SK-N-SH (cell line): ENCODE results near the gene SOCS4. TPM values are rescaled to one million over a fixed set of nuclear protein-coding genes. Genes with fewer than 3 reads are reported as not detected.

Experiments
- CTCF ChIA-PET: fragments of 300-600, 350-600 bp; formaldehyde crosslinking; extraction: SDS; loops from one replicate; lab custom pipeline; 2021; lab: Yijun Ruan, JAX
- POLR2A ChIA-PET: fragments of 350-600 bp; sonication (Branson Sonifier 250); formaldehyde crosslinking; extraction: SDS; loops from one replicate; lab custom pipeline; 2020; ENCODE audit warnings: antibody characterized with exemption, inconsistent platforms; lab: Yijun Ruan, JAX
- DNase-seq: peaks from one replicate; pipeline ENCODE4 v3.0.0; 2012
- H2AFZ ChIP-seq: fragments of 200-600 bp; sonication (generic); 2 replicates; pipeline ENCODE4 v1.8.1; 2016; ENCODE audit warnings: antibody characterized with exemption, mild to moderate bottlenecking, low read depth
- H3F3A ChIP-seq: fragments of 200-600 bp; sonication (generic); replicated peaks from 2 replicates; pipeline ENCODE3; 2016; ENCODE audit warnings: antibody characterized with exemption, mild to moderate bottlenecking; ENCODE audit not compliant: insufficient read depth
- H3K27ac ChIP-seq, 2 experiments: fragments of 200-500 bp in 1 of 2; fragments of 200-600 bp in 1 of 2; sonication (Bioruptor generic) in 1 of 2; sonication (generic), shearing (Covaris generic) in 1 of 2; 2 replicates each; pipeline versions ENCODE4 v1.5.1 to v1.6.1; 2014 to 2016; ENCODE audit warnings: low read depth in 2 of 2, inconsistent platforms in 1 of 2, low read length in 1 of 2, mild to moderate bottlenecking in 1 of 2, mixed read lengths in 1 of 2
- H3K27me3 ChIP-seq: fragments of 200-600 bp; sonication (generic), shearing (Covaris generic); 2 replicates; pipeline ENCODE4 v1.6.1; 2016; ENCODE audit warnings: mixed run types; ENCODE audit not compliant: insufficient read depth
- H3K36me3 ChIP-seq, 2 experiments: fragments of 200-500 bp in 1 of 2; fragments of 200-600 bp in 1 of 2; sonication (Bioruptor generic) in 1 of 2; sonication (generic) in 1 of 2; replicated peaks in 1 of 2; 2 replicates each; pipeline versions ENCODE3 to v1.5.1; 2014 to 2016; ENCODE audit warnings: low read length in 1 of 2, mild to moderate bottlenecking in 1 of 2; ENCODE audit not compliant: insufficient read depth in 2 of 2, control insufficient read depth in 1 of 2
- H3K4me1 ChIP-seq, 2 experiments: fragments of 200-500 bp in 1 of 2; fragments of 200-600 bp in 1 of 2; sonication (Bioruptor generic) in 1 of 2; sonication (generic), shearing (Covaris generic) in 1 of 2; 2 replicates each; pipeline versions ENCODE4 v1.5.1 to v1.6.1; 2014 to 2016; ENCODE audit warnings: low read depth in 1 of 2, low read length in 1 of 2, mixed run types in 1 of 2; ENCODE audit not compliant: insufficient read depth in 2 of 2, control insufficient read depth in 1 of 2
- H3K4me2 ChIP-seq: fragments of 200-600 bp; sonication (generic), shearing (Covaris generic); 2 replicates; pipeline ENCODE4 v1.6.1; 2017; ENCODE audit warnings: mixed run types
- H3K4me3 ChIP-seq, 2 experiments: fragments of 200-500 bp in 1 of 2; fragments of 200-600 bp in 1 of 2; sonication (Bioruptor generic) in 1 of 2; sonication (generic), shearing (Covaris generic) in 1 of 2; 2 replicates each; pipeline versions ENCODE4 v1.5.1 to v1.8.1; 2014 to 2016; ENCODE audit warnings: low read depth in 2 of 2, inconsistent platforms in 1 of 2, low read length in 1 of 2, mild to moderate bottlenecking in 1 of 2, mixed read lengths in 1 of 2, moderate library complexity in 1 of 2
- H3K79me2 ChIP-seq: fragments of 200-600 bp; sonication (generic); 2 replicates; pipeline ENCODE4 v1.8.1; 2017; ENCODE audit warnings: mild to moderate bottlenecking; ENCODE audit not compliant: insufficient read depth
- H3K9ac ChIP-seq: fragments of 200-600 bp; sonication (generic); 2 replicates; pipeline ENCODE4 v1.6.1; 2017; ENCODE audit warnings: mixed run types
- H3K9me2 ChIP-seq: fragments of 200-600 bp; sonication (generic); 2 replicates; pipeline ENCODE4 v1.6.1; 2017; ENCODE audit warnings: mixed run types
- H3K9me3 ChIP-seq: fragments of 200-600 bp; sonication (generic); 2 replicates; pipeline ENCODE4 v1.6.1; 2017; ENCODE audit warnings: mixed run types, mild to moderate bottlenecking, moderate library complexity
- H4K20me1 ChIP-seq: fragments of 200-600 bp; sonication (generic); 2 replicates; pipeline ENCODE4 v1.6.1; 2017; ENCODE audit warnings: mild to moderate bottlenecking, mixed run types; ENCODE audit not compliant: insufficient read depth
- CTCF ChIP-seq: fragments of 200-600 bp; sonication (generic); IDR thresholded peaks from 2 replicates; pipeline ENCODE4 v1.6.1; 2017; ENCODE audit warnings: antibody characterized with exemption, mild to moderate bottlenecking, moderate library complexity
- ELF1 ChIP-seq: IDR thresholded peaks from 2 replicates; pipeline ENCODE4 v1.4.0; 2012
- EP300 ChIP-seq, 2 experiments: IDR thresholded peaks; 2 replicates each; pipeline versions ENCODE4 v1.4.0 to v1.6.1; 2012; ENCODE audit warnings: borderline replicate concordance in 1 of 2, low read depth in 1 of 2, low read length in 1 of 2
- GATA2 ChIP-seq: sonication (generic); formaldehyde crosslinking; IDR thresholded peaks from 2 replicates; pipeline ENCODE4 v1.5.0; 2020; ENCODE audit warnings: mild to moderate bottlenecking, missing genetic modification reagents
- JUND ChIP-seq: IDR thresholded peaks from 2 replicates; pipeline ENCODE4 v1.4.0; 2012
- MEF2A ChIP-seq: IDR thresholded peaks from 2 replicates; pipeline ENCODE4 v1.4.0; 2012; ENCODE audit warnings: low read depth, borderline replicate concordance
- PBX3 ChIP-seq: IDR thresholded peaks from 2 replicates; pipeline ENCODE4; 2012
- POLR2AphosphoS5 ChIP-seq: IDR thresholded peaks from 2 replicates; pipeline ENCODE4 v1.6.1; 2012; ENCODE audit warnings: low read depth, low read length
- RAD21 ChIP-seq: IDR thresholded peaks from 2 replicates; pipeline ENCODE4 v1.6.1; 2012; ENCODE audit warnings: mild to moderate bottlenecking, low read length
- RCOR1 ChIP-seq: fragments of 150-350 bp; IDR thresholded peaks from 2 replicates; pipeline ENCODE4 v1.6.1; 2017; ENCODE audit warnings: antibody characterized with exemption, low read length
- REST ChIP-seq: IDR thresholded peaks from 2 replicates; pipeline ENCODE4 v1.6.1; 2012; ENCODE audit warnings: mild to moderate bottlenecking, low read depth, low read length, moderate library complexity
- RXRA ChIP-seq: IDR thresholded peaks from 2 replicates; pipeline ENCODE4 v1.4.0; 2012; ENCODE audit warnings: low read depth, mild to moderate bottlenecking, borderline replicate concordance
- SIN3A ChIP-seq: IDR thresholded peaks from 2 replicates; pipeline ENCODE4 v1.6.1; 2012; ENCODE audit warnings: low read depth, mild to moderate bottlenecking, low read length, moderate library complexity, borderline replicate concordance
- TAF1 ChIP-seq: IDR thresholded peaks from 2 replicates; pipeline ENCODE4 v1.6.1; 2012; ENCODE audit warnings: low read depth, mild to moderate bottlenecking, low read length, moderate library complexity, borderline replicate concordance
- USF1 ChIP-seq: IDR thresholded peaks from 2 replicates; pipeline ENCODE4 v1.4.0; 2012; ENCODE audit warnings: low read depth, borderline replicate concordance
- YY1 ChIP-seq: IDR thresholded peaks from 2 replicates; pipeline ENCODE4 v1.4.0; 2012; ENCODE audit warnings: low read depth, mild to moderate bottlenecking
- WGBS: methylation state at CpG from one replicate; pipeline ENCODE4 v1.1.6; 2017; ENCODE audit warnings: low lambda C conversion rate; 5-methylcytosine and 5-hydroxymethylcytosine counted together
- polyA plus RNA-seq, 3 experiments: library from polyadenylated mRNA; depleted of rRNA; stranded (reverse); fragments of >200 nt; gene quantifications; 2 replicates each; pipeline ENCODE4 v1.2.3, GENCODE V29; 2012

SOCS4 gene
- polyA plus RNA-seq, 1 of the 3 experiments (the other 2 are of a cell fraction): 2.2 TPM

DNA sequence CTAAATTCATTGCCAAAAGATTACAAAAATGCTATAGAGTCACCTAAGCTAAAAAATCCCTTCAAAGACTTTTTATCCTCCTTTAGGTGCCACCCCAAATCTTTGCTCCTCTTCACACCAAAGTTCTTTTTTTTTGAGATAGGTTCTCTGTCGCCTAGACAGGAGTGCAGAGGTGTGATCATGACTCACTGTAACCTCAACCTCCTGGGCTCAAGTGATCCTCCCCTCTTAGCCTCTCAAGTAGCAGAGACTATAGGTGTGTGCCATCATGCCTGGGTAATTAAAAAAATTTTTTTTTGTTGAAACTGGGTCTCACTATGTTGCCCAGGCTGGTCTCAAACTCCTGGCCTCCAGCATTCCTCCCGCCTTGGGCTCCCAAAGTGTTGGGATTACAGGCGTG is 48.0 kb upstream of the SOCS4 start:
- Histone ChIP-seq H3K36me3 (peaks cover 2 to 27% of the 10 kb centered on the region in 2 experiments), H3K9ac (no peak overlapping the region), H3K4me1 (peaks cover 0 to 13% of the 10 kb centered on the region in 2 experiments; a peak in 2 of 4 replicates), H4K20me1 (no peaks in the 10 kb centered on the region), H3K27me3 (no peaks in the 10 kb centered on the region), H3K9me3 (no peaks in the 10 kb centered on the region)
- TF ChIP-seq POLR2AphosphoS5 (no peak), PBX3 (no peak), ELF1 (no peak), JUND (no peak), GATA2 (no peak), USF1 (no peak)
- TF ChIP-seq, all 33 proteins: peak for 0
- ChIA-PET CTCF (interaction anchor here (0.9 kb wide), 1 partner anchor 89 kb away, joined by 3 read pairs; no protein-coding TSS in a partner anchor), POLR2A (no interaction called here)
- no peak overlapping the region for H3K27ac ChIP-seq
- H3F3A ChIP-seq: peaks cover 24% of the 10 kb centered on the region
- 62% methylated on average over 3 of the region's 3 CpGs for WGBS
- no peak for DNase-seq
- H3K9me2 ChIP-seq: no peaks in the 10 kb centered on the region
- H3K4me3 ChIP-seq: no peak overlapping the region
- H3K79me2 ChIP-seq: no peaks in the 10 kb centered on the region
- H3K4me2 ChIP-seq: no peak overlapping the region
- no peak overlapping the region for H2AFZ ChIP-seq

DNA sequence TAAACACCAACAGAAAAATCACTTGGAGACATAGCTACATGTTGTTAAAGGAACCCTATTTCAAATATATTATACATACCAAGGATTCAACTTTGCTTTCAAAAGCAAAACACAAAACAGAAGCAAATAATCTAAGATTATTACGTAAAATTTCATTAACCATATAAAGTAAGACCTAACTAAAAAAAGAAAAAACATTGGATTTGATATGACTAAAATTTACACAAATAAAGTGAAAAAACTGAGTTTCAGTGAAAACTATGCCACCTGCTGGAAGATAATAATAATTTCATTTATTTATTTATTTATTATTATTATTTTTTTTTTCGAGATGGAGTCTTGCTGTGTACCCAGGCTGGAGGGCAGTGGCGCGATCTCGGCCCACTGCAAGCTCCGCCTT is 45.3 kb upstream of the SOCS4 start:
- Histone ChIP-seq H3K4me2 (no peak overlapping the region), H3K9me3 (no peaks in the 10 kb centered on the region), H4K20me1 (no peaks in the 10 kb centered on the region), H3K4me1 (peaks cover 0 to 4% of the 10 kb centered on the region in 2 experiments; a peak in 1 of 4 replicates), H3K9me2 (no peaks in the 10 kb centered on the region), H3K79me2 (no peaks in the 10 kb centered on the region), H3K36me3 (peaks cover 7 to 22% of the 10 kb centered on the region in 2 experiments), H3K9ac (no peak overlapping the region), H3K27me3 (no peaks in the 10 kb centered on the region), H3K4me3 (no peak overlapping the region), H2AFZ (no peak overlapping the region), H3F3A (peaks cover 17% of the 10 kb centered on the region), H3K27ac (peak overlapping the region in 1 of 2 experiments; percentile 53; a peak in 1 of 4 replicates)
- ChIA-PET POLR2A (no interaction called here), CTCF (interaction anchor here (0.6 to 2.0 kb wide), 13 partner anchors 14 to 418 kb away, joined by 3 to 8 read pairs (median 3); no protein-coding TSS in a partner anchor)
- peak; percentile 9 for DNase-seq
- TF ChIP-seq YY1 (no peak), REST (no peak), MEF2A (no peak), CTCF (peak; percentile 51), SIN3A (no peak), RCOR1 (no peak), RAD21 (peak; percentile 15; the same call in 1 of the 2 replicates), JUND (no peak), EP300 (IDR thresholded peaks at IDR 0.05; ENCODE audit: borderline replicate concordance in 1 of 2, low read depth in 1 of 2, low read length in 1 of 2) (no peak), GATA2 (no peak), RXRA (no peak), ELF1 (no peak), TAF1 (no peak)
- 71% methylated on average over 6 of the region's 6 CpGs for WGBS
